Ammon's horn (tissue), 1 donor: ENCODE measurements around the gene DMC1.
"Not testable (repeated sequence)": the region's sequence is repeated elsewhere in the genome, so short reads cannot be mapped to it uniquely, and the experiment has no call there.

Experiments used
- DNase-seq: peaks from one replicate; pipeline ENCODE4 v3.0.0-alpha.2; 2016; ENCODE audit warnings: low spot score

DMC1 gene

GRCh38 chr22:38569972-38570778, at the start of gene DMC1:
DMC1 (minus strand) TSS chr22:38570183; CDS start chr22:38568256, 1,927 bp downstream.
- DNase-seq: peak; percentile 92

- DNase-seq: no peak
Observed at GRCh38 chr22:38618682-38619081, 48.7 kb upstream of the DMC1 start.

- DNase-seq: no peak
Observed at GRCh38 chr22:38618258-38618657, 48.3 kb upstream of the DMC1 start.

GRCh38 chr22:38615064-38615405, 45.1 kb upstream of the DMC1 start:
- not testable (repeated sequence) for DNase-seq

GRCh38 chr22:38614332-38615063, 44.5 kb upstream of the DMC1 start:
- no peak for DNase-seq

GRCh38 chr22:38613588-38613987, 43.6 kb upstream of the DMC1 start:
- DNase-seq: no peak

- DNase-seq: no peak
Observed at GRCh38 chr22:38612217-38613006, 42.4 kb upstream of the DMC1 start.

- DNase-seq: no peak
Observed at GRCh38 chr22:38611559-38611958, 41.6 kb upstream of the DMC1 start.

- no peak for DNase-seq
Observed at GRCh38 chr22:38610234-38610633, 40.3 kb upstream of the DMC1 start.

GRCh38 chr22:38608992-38609750, 39.2 kb upstream of the DMC1 start:
- DNase-seq: peak; percentile 35

- DNase-seq: no peak
Observed at GRCh38 chr22:38607680-38608079, 37.7 kb upstream of the DMC1 start.

- no peak for DNase-seq
Observed at GRCh38 chr22:38602166-38602565, 32.2 kb upstream of the DMC1 start.

- DNase-seq: no peak
Observed at GRCh38 chr22:38601221-38601764, 31.3 kb upstream of the DMC1 start.

GRCh38 chr22:38599466-38599865, 29.5 kb upstream of the DMC1 start:
- DNase-seq: no peak

- not testable (repeated sequence) for DNase-seq
Observed at GRCh38 chr22:38582923-38583322, 12.9 kb upstream of the DMC1 start.

- no peak for DNase-seq
Observed at GRCh38 chr22:38578505-38578904, 8.5 kb upstream of the DMC1 start.

- DNase-seq: peak; percentile 64
Observed at GRCh38 chr22:38572065-38572464, 2.1 kb upstream of the DMC1 start.

- peak; percentile 80 for DNase-seq
Observed at GRCh38 chr22:38570779-38571364, 889 bp upstream of the DMC1 start.

- no peak for DNase-seq
Observed at GRCh38 chr22:38569181-38569971, 607 bp downstream of the DMC1 start.

- DNase-seq: no peak
Observed at GRCh38 chr22:38567531-38568285, 2.3 kb downstream of the DMC1 start.
